ENCODE results near the gene TMEM18. TPM values are rescaled to one million over a fixed set of nuclear protein-coding genes. Genes with fewer than 3 reads are reported as not detected.

Gene TMEM18
- total and polyA plus RNA-seq, 2 experiments from 2014 or later: 35.4 to 47.1 TPM

DNA sequence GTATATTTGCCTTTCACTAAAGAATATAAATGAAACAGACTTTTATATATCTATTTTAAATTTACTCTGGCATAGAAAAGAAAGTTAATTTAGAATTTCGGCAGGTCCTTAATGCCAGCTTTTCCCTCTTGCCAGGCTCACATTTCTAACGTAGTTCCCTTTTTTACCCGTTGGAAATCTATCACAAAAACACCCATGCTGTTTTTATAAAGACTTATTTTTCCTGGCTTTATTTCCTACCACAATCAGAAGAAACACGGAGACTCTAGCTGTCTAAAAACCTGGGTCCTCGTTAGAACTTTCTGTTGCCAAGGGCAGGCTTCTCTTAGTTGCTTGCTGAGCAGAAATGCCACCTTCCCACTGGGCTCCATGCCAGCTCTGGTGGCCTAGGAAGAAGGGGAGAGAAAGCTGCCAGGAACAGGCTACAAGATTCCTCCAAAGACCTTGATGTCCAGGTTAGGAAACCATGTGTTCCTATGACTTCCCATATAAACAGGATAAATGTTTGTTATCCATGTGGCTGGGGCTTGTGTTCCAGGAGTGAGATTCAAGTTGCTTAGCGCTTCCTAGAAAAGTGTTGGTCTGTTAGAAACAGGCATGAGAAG lies 17.8 kb upstream of the TMEM18 start:
- H3K9me3 ChIP-seq (ENCODE audit: low read depth): no peaks in the 10 kb centered on the region
- TF ChIP-seq EZH2phosphoT487 (IDR thresholded peaks at IDR 0.05; ENCODE audit: low read depth, severe bottlenecking, unreplicated experiment) (no peak), EZH2 (IDR thresholded peaks at IDR 0.05; ENCODE audit: borderline replicate concordance) (no peak)
- TF ChIP-seq, protein P1, sequence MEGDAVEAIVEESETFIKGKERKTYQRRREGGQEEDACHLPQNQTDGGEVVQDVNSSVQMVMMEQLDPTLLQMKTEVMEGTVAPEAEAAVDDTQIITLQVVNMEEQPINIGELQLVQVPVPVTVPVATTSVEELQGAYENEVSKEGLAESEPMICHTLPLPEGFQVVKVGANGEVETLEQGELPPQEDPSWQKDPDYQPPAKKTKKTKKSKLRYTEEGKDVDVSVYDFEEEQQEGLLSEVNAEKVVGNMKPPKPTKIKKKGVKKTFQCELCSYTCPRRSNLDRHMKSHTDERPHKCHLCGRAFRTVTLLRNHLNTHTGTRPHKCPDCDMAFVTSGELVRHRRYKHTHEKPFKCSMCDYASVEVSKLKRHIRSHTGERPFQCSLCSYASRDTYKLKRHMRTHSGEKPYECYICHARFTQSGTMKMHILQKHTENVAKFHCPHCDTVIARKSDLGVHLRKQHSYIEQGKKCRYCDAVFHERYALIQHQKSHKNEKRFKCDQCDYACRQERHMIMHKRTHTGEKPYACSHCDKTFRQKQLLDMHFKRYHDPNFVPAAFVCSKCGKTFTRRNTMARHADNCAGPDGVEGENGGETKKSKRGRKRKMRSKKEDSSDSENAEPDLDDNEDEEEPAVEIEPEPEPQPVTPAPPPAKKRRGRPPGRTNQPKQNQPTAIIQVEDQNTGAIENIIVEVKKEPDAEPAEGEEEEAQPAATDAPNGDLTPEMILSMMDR (IDR thresholded peaks at IDR 0.05; ENCODE audit: poor library complexity): no peak
- no peaks in the 10 kb centered on the region for H3K9me2 ChIP-seq (replicated peaks; ENCODE audit: insufficient read depth)
- H3K4me3 ChIP-seq: no peak overlapping the region
- H3K27me3 ChIP-seq: no peaks in the 10 kb centered on the region
- no peak for DNase-seq (ENCODE audit: low spot score)
- 82% methylated on average over 6 of the region's 6 CpGs for WGBS (ENCODE audit: low lambda C conversion rate, missing lambda C conversion rate)
- H3K27ac ChIP-seq: peak overlapping the region; percentile 64
- H3K36me3 ChIP-seq (replicated peaks; ENCODE audit: insufficient read depth, low read depth): no peaks in the 10 kb centered on the region
- peaks cover 8% of the 10 kb centered on the region for H3K4me1 ChIP-seq (ENCODE audit: insufficient read depth)
- peak overlapping the region; percentile 47 for H3K4me2 ChIP-seq
- no peaks in the 10 kb centered on the region for H4K20me1 ChIP-seq (ENCODE audit: insufficient read depth, poor library complexity, severe bottlenecking)
- H3K79me2 ChIP-seq: no peaks in the 10 kb centered on the region
- H2AFZ ChIP-seq: no peak overlapping the region

GRCh38 chr2:694174-694573 lies 17.0 kb upstream of the TMEM18 start:
- Histone ChIP-seq H3K9me2 (replicated peaks; ENCODE audit: insufficient read depth) (no peaks in the 10 kb centered on the region), H4K20me1 (ENCODE audit: insufficient read depth, poor library complexity, severe bottlenecking) (no peaks in the 10 kb centered on the region), H3K9me3 (ENCODE audit: low read depth) (no peaks in the 10 kb centered on the region), H3K79me2 (no peaks in the 10 kb centered on the region), H3K27ac (peak overlapping the region; percentile 64), H3K4me3 (no peak overlapping the region), H3K4me1 (ENCODE audit: insufficient read depth) (peaks cover 8% of the 10 kb centered on the region), H2AFZ (no peak overlapping the region), H3K27me3 (no peaks in the 10 kb centered on the region), H3K36me3 (replicated peaks; ENCODE audit: insufficient read depth, low read depth) (no peaks in the 10 kb centered on the region), H3K4me2 (peak overlapping the region; percentile 47)
- WGBS (ENCODE audit: low lambda C conversion rate, missing lambda C conversion rate): 17% methylated on average over 2 of the region's 2 CpGs
- no peak for DNase-seq (ENCODE audit: low spot score)
- TF ChIP-seq EZH2 (IDR thresholded peaks at IDR 0.05; ENCODE audit: borderline replicate concordance) (no peak), EZH2phosphoT487 (IDR thresholded peaks at IDR 0.05; ENCODE audit: low read depth, severe bottlenecking, unreplicated experiment) (no peak)
- TF ChIP-seq, protein P1 (IDR thresholded peaks at IDR 0.05; ENCODE audit: poor library complexity): no peak

GRCh38 chr2:693606-694005 lies 16.4 kb upstream of the TMEM18 start:
- no peaks in the 10 kb centered on the region for H3K9me3 ChIP-seq (ENCODE audit: low read depth)
- H3K4me1 ChIP-seq (ENCODE audit: insufficient read depth): peaks cover 8% of the 10 kb centered on the region
- H2AFZ ChIP-seq: no peak overlapping the region
- no peaks in the 10 kb centered on the region for H3K27me3 ChIP-seq
- H4K20me1 ChIP-seq (ENCODE audit: insufficient read depth, poor library complexity, severe bottlenecking): no peaks in the 10 kb centered on the region
- no peaks in the 10 kb centered on the region for H3K36me3 ChIP-seq (replicated peaks; ENCODE audit: insufficient read depth, low read depth)
- H3K4me3 ChIP-seq: no peak overlapping the region
- H3K4me2 ChIP-seq: peak overlapping the region; percentile 47
- peak overlapping the region; percentile 64 for H3K27ac ChIP-seq
- TF ChIP-seq, protein P1 (IDR thresholded peaks at IDR 0.05; ENCODE audit: poor library complexity): no peak
- TF ChIP-seq EZH2 (IDR thresholded peaks at IDR 0.05; ENCODE audit: borderline replicate concordance) (no peak), EZH2phosphoT487 (IDR thresholded peaks at IDR 0.05; ENCODE audit: low read depth, severe bottlenecking, unreplicated experiment) (no peak)
- WGBS (ENCODE audit: low lambda C conversion rate, missing lambda C conversion rate): 90% methylated on average over 7 of the region's 7 CpGs
- no peak for DNase-seq (ENCODE audit: low spot score)
- H3K9me2 ChIP-seq (replicated peaks; ENCODE audit: insufficient read depth): no peaks in the 10 kb centered on the region
- H3K79me2 ChIP-seq: no peaks in the 10 kb centered on the region

Data from hepatocyte (in vitro differentiated cells).